ENCODE data around the gene LOXL1.

Gene LOXL1

GRCh38 chr15:73983773-73984172 lies 57.5 kb downstream of the LOXL1 start:
- DNase-seq, result no peak

GRCh38 chr15:73984208-73984979 lies 58.1 kb downstream of the LOXL1 start:
- DNase-seq, result no peak

- DNase-seq, result no peak
These were observed 59.0 kb downstream of the LOXL1 start for GRCh38 chr15:73985101-73985873.

GRCh38 chr15:73986055-73986775 lies 60.0 kb downstream of the LOXL1 start:
- DNase-seq, result no peak

GRCh38 chr15:73986776-73987056 lies 60.5 kb downstream of the LOXL1 start:
- no peak for DNase-seq

GRCh38 chr15:73987250-73987649 lies 61.0 kb downstream of the LOXL1 start:
- DNase-seq, result no peak

GRCh38 chr15:73987681-73988444 lies 61.6 kb downstream of the LOXL1 start:
- DNase-seq, result no peak

GRCh38 chr15:73988445-73988969 lies 62.2 kb downstream of the LOXL1 start:
- no peak for DNase-seq

GRCh38 chr15:73989001-73989798 lies 62.9 kb downstream of the LOXL1 start:
- DNase-seq, result no peak

- no peak for DNase-seq
These were observed 64.2 kb downstream of the LOXL1 start for GRCh38 chr15:73990250-73991005.

- DNase-seq, result no peak
These were observed 65.0 kb downstream of the LOXL1 start for GRCh38 chr15:73991260-73991659.

GRCh38 chr15:73991726-73992593 lies 65.7 kb downstream of the LOXL1 start, which contains the start of gene STOML1:
STOML1 (minus strand) TSS chr15:73992295; CDS start chr15:73992223, 72 bp downstream.
- peak; percentile 92 to 95 for DNase-seq

- DNase-seq, result no peak
These were observed 66.3 kb downstream of the LOXL1 start for GRCh38 chr15:73992594-73992898.

GRCh38 chr15:73993211-73993994 lies 67.1 kb downstream of the LOXL1 start:
- no peak for DNase-seq

GRCh38 chr15:73994413-73994883 lies 68.2 kb downstream of the LOXL1 start, which contains the start of gene PML:
PML (plus strand) TSS chr15:73994716; CDS start chr15:73994813, 97 bp downstream.
- DNase-seq, result peak; percentile 95 to 96

GRCh38 chr15:73994912-73995622 lies 68.8 kb downstream of the LOXL1 start:
- DNase-seq, result peak in 1 of 2 donors; percentile 35

GRCh38 chr15:73996267-73996666 lies 70.0 kb downstream of the LOXL1 start:
- no peak for DNase-seq

GRCh38 chr15:73996939-73997338 lies 70.7 kb downstream of the LOXL1 start:
- DNase-seq, result peak in 1 of 2 donors; percentile 59
